ENCODE measurements around the gene FBH1.

The FBH1 gene

DNA sequence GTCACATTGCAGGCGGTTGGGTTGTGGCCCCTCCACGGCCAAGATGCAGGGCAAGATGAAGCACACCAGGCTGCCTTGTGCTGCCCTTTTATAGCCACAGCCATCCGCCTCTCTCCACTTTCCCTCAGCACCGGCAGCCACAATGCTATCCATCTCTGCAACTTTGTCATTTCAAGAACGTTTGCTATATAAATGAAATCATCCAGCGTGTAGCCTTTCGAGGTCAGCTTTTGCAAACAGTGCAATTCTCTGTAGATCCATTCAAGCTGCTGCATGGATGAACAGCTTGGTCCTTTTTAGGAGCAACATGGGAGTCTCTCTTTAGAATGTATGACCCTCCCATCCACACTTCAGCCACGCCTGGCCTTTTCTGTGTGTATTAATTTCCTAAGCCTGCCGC, 93.7 kb downstream of the FBH1 start:
- no peak for DNase-seq

- no peak for DNase-seq
Measured at GRCh38 chr10:5985029-5985428, 95.0 kb downstream of the FBH1 start.

Measured in stimulated activated naive CD4-positive, alpha-beta T cell (primary cell).